HG03469 (cell line): Measurements from ENCODE around the gene SLC4A1.

Source experiments
- ATAC-seq: cut with Tn5 transposase; IDR thresholded peaks from one replicate; pipeline ENCODE4 v1.9.1; 2021; ENCODE audit warnings: mild to moderate bottlenecking, moderate library complexity, moderate number of reproducible peaks; ENCODE audit not compliant: unreplicated experiment

The SLC4A1 gene

DNA sequence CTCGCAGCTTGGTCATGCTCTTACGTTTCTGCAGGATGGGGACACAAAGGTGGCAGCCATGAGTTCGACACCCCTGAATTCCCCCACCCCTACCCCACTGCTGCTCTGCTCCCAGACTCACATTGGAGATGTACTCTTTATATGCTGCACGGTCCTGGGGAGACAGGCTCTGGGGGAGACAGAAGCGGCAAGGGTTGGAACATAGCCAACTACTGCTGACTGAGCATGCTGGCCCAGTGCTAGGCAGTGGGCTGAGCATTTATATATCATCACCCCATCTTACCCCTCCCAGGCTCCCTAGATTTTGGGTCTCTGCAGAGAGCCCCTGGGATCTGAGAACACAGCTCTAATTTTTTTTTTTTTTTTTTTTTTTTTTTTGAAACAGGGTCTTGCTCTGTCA lies 60.2 kb downstream of the SLC4A1 start:
- no peak for ATAC-seq

GRCh38 chr17:44207319-44207718 lies 60.6 kb downstream of the SLC4A1 start:
- no peak for ATAC-seq

DNA sequence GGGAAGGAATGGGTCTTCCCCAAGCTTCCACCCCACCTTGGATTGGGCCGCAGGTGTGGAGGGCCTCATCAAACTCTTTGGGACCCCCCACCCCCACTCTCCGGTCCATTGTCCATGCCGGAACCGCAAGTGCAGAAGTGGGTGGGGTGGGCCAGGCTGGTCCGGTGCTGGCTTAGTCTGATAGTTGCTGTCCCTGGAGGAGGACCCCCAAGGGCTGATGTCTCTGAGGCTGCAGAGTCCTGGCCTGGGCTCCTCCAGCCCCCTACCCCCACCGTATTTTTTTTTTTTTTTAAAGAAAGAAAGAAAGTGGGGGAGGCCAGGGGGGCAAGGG lies 61.1 kb downstream of the SLC4A1 start:
- no peak for ATAC-seq

DNA sequence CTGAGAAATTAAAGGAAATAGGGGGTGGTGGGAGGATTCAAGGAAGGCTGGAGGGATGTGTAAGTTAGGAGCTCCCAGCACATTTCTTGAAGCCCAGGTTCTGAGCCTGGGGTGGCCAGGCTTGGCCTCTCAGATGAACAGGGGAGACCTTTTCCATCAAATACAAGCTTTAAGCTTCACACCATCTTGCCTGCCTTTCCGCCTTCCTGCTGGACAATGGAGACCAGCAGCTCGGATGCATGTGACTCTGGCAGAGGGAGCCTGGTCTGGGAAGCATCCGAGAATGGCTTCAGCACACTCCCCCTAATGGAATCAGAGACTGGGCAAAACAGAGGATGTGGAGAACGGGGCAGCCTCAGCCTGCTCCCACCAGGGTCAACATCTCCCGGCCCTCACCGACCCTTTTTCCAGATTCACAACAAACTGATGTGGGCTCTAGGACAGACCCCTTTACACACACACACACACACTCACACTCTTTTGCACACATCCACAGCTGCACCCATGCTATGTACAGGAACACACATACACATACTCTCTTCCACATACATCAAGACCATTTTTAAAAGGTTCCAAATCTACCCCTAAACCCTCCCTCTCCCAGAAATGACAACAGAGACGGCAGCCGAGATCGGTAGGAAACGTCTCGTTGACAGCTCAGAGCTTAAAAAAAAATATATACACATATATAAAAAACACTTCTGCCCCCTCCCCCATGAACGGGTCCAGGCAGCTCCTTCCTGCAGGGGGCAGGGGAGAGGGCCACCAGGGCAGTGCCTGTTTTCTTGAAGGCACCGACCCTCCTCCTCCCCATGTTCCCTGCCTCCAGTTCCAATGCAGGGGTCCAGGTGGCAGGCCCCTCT lies 61.7 kb downstream of the SLC4A1 start:
- ATAC-seq, result no peak

- ATAC-seq, result no peak
Measured at GRCh38 chr17:44204441-44204882, 63.5 kb downstream of the SLC4A1 start.

DNA sequence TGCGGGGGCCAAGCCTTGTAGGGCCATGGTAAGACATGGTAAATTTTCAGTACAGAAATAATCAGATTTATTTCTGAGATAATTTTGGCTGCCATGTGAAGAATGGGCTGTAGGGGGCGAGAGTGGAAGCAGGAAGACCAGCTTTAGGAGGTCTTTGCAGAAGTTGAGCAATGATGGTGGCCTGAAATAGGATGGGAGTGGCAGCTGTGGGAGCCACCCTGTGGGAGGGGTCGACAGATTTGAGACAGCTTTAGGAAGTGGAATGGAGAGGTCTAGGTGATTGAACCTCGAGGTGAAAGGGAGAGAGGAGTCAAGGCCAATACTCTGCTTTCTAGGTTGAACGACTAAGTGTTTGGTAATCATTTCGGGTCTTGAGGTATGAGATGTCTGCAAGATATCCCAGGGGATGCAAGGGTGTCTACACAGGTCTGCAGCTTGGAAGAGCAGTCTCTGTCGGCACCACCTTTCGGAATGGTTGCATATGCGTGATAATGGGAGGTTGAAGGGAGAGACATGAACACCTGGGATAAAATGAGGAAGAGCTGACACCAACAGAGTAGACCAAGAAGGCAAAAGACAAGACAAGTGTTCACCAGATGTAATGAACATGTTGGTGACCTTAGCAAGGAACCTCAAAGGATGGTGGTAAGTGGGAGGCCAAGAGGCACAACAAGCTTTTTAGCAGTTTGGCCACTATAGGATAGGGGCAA lies 64.0 kb downstream of the SLC4A1 start:
- no peak for ATAC-seq

DNA sequence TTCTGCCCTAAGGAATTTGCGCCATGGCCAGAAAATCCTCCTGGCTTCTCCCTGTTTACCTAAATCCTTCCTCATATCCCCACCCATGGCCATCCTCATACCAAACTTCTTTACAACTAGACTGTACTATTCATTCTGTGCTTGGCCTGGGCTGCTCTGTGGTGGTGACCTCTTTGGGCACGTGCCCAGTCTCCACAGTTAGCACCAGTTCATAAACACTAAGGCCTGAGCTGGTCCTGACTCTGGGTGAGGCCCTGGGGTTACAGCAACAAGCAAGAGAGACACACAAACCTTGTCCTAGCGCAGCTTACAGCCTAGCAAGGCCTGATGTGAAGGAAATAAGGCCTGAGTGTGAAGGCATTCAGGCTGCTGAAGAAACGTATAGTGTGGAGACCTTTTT lies 65.2 kb downstream of the SLC4A1 start:
- no peak for ATAC-seq

GRCh38 chr17:44200478-44201155 lies 67.3 kb downstream of the SLC4A1 start:
- ATAC-seq, result no peak

DNA sequence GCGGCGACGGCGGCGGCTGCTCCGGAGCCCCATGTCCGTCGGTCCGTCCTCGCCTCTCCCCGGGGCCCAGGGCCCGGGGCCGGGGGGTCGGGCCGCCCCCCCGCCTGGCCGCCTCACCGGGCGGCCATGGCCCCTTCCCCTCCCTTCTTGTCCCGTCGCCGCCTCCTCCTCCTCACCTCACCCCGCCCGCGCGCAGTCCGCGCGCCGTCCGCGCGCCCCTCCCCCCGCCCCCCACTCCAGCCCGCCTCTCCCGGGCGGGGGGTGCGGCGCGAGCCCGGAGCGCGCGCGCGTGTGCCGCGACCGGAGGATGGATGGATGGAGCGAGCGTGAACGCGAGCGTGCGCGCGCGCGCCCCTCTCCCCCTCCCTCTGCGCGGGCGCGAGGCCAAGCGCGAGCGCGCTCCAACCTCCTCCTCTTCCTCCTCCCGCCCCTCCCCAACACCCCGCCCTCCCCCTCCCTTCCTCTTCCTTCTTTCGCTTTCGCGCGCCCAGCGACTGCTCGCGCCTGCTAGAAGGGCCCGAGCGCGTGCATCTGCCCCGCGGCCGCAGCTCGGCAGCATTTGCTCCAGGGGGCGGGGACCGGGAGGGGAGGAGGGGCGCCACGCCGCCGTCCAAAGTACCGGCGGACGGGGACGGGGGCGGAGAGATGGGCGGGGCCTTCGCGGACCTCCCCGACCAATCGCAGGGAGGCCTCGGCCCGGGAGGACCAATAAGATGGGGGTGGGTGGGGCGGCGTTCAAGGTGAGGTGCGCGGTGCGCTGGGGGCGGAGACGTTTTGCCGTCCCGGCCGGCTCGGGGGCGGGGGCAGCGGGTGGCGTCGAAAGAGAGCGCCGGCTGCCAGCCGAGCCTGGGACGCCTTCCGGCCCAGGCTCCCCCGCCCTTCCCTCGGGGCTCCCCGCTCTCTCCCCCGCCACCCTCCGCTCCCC lies 68.1 kb downstream of the SLC4A1 start, which contains the start of gene ATXN7L3:
TSS of gene ATXN7L3 (minus strand) at position 332 of the 925 bp plus-strand sequence. CDS start 1,814 bp downstream, outside the sequence.
- ATAC-seq, result peak; percentile 43

DNA sequence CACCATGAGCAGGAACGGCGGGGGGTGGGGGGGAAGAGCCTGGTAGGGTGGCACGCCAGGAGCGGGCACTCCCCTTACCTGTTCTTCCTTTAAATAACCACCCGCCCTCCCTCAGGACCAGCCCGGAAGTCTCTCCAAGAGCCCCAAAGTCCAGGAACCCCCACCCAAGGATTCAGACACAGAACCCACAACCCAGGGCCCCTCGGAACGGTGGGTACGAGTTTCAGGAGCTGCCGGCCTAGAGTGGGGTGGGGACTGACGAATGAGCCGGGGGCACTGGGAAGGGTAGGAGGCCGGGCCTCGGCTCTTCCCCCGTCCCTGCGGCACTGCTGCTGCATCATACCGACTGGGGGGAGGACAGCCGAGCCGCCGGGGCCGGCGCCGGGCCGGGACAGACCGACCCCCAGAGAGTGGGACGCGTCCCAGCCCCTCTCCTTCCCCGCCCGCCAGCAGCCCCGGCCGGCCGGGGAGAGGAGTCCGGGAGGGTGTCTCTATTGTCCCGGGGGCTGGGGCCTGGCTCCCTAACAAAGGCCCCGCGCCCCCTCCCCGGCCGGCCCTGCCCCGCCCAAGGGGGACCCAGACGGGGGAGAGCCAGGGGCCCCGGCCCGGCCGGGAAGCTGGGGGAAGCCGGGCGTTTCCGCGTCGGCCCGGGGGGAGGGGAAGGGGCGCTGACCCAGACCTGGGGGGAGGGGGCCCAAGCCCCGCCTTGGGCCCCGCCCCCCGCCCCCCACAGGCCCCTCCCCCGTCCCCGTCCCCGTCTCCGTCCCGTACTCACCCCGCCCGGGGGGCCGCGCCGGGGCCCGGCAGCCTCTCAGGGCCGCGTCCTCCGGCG lies 69.0 kb downstream of the SLC4A1 start:
- ATAC-seq, result peak; percentile 5
